GM13977 (cell line): ENCODE data around the gene OPRD1.

ENCODE experiments used
- DNase-seq: peaks from one replicate; pipeline ENCODE4 v3.0.0; 2012; ENCODE audit warnings: low spot score
- CTCF ChIP-seq: IDR thresholded peaks from 2 replicates; pipeline ENCODE4 v1.5.1; 2012; ENCODE audit warnings: mild to moderate bottlenecking, control low read depth; ENCODE audit not compliant: insufficient read depth; ENCODE audit errors: extremely low read depth, missing control alignments
- in situ Hi-C: fragments of 300-500 bp; cut with MboI; formaldehyde crosslinking; loops from one replicate; pipeline ENCODE4 v1.12.0; 2022; ENCODE audit warnings: low sequenced_read_pairs, low pct_unique_long_range_greater_than_20kb, mixed read lengths, inconsistent platforms; ENCODE audit not compliant: unreplicated experiment

Gene OPRD1

GRCh38 chr1:28801461-28801860 is 10.5 kb upstream of the OPRD1 start:
- no peak for TF ChIP-seq CTCF
- in situ Hi-C loops: no loop called here
- no peak for DNase-seq

- TF ChIP-seq CTCF: no peak
- in situ Hi-C loops: no loop called here
- no peak for DNase-seq
Observed at GRCh38 chr1:28803051-28803450, 8.9 kb upstream of the OPRD1 start.

GRCh38 chr1:28803662-28804061 is 8.3 kb upstream of the OPRD1 start:
- in situ Hi-C loops: no loop called here
- TF ChIP-seq CTCF: no peak
- no peak for DNase-seq

GRCh38 chr1:28804071-28804470 is 7.9 kb upstream of the OPRD1 start:
- DNase-seq: no peak
- in situ Hi-C loops: no loop called here
- no peak for TF ChIP-seq CTCF

GRCh38 chr1:28807046-28807445 is 4.9 kb upstream of the OPRD1 start:
- in situ Hi-C loops: no loop called here
- no peak for TF ChIP-seq CTCF
- no peak for DNase-seq

GRCh38 chr1:28807986-28808385 is 4.0 kb upstream of the OPRD1 start:
- DNase-seq: no peak
- in situ Hi-C loops: no loop called here
- TF ChIP-seq CTCF: no peak

GRCh38 chr1:28811369-28811765 is 603 bp upstream of the OPRD1 start:
- in situ Hi-C loops: no loop called here
- no peak for TF ChIP-seq CTCF
- no peak for DNase-seq
